ENCODE data around the gene GLRX5. TPM values are rescaled to one million over a fixed set of nuclear protein-coding genes. Genes with fewer than 3 reads are reported as not detected.

Gene GLRX5
- total and polyA plus RNA-seq, 2 experiments from 2014 or later, result 91.4 to 130 TPM

DNA sequence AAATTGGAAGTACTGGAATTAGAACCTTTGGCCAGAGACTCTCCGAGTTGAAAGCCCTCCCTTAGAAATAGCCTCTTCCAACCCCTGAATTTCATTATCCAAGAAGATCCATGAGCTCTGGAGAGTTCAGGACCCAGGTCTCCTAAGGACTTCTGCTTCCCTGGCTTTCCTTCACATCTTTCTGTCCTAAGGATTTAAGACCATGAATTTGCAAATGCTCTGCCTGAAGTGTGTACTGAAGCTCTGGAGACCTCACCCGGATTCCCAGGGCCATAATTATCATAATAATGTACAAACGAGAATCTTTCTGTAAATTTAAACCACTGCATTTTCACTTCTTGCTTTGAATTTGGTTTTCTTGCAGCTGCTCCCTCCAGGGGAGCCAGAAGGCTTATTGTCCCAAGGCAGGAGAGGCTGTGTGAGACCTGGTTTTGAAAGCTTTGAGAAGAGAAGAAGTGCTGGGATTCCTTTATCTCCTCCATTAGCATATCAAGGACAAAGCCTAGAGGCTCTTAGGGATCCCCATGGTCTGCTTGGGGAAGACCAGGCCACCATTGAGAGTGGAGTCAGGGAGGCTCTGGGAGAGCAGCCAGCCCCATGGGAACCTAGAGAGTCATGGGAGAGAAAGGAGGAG is 41.1 kb downstream of the GLRX5 start:
- peaks cover 25% of the 10 kb centered on the region for H3K4me1 Mint-ChIP-seq
- H3K4me1 ChIP-seq (ENCODE audit: insufficient read depth), result peaks cover 17% of the 10 kb centered on the region; the same call in 1 of the 2 replicates
- H3K9me3 Mint-ChIP-seq, result peaks cover 10% of the 10 kb centered on the region; the same call in 2 of the 3 replicates
- no peak overlapping the region for H3K27ac Mint-ChIP-seq
- DNase-seq (ENCODE audit: low spot score) (peak; percentile 44), ATAC-seq (peak; percentile 95)
- H4K20me1 ChIP-seq (replicated peaks; ENCODE audit: insufficient read depth), result no peaks in the 10 kb centered on the region; the same call in 1 of the 2 replicates
- H3K79me2 ChIP-seq (replicated peaks; ENCODE audit: insufficient read depth), result no peaks in the 10 kb centered on the region
- H3K36me3 Mint-ChIP-seq (ENCODE audit: low read depth), result peaks cover 5% of the 10 kb centered on the region; the same call in 2 of the 3 replicates
- peak overlapping the region; percentile 57 for H3K4me2 ChIP-seq
- no peaks in the 10 kb centered on the region for H3K36me3 ChIP-seq (ENCODE audit: insufficient read depth)
- H3K4me3 Mint-ChIP-seq, result no peak overlapping the region
- peaks cover 11% of the 10 kb centered on the region for H3K27me3 Mint-ChIP-seq (ENCODE audit: insufficient read depth, low read depth, poor library complexity)
- no peaks in the 10 kb centered on the region; the same call in 1 of the 2 replicates for H3F3A ChIP-seq (replicated peaks; ENCODE audit: low read depth)
- H3K4me3 ChIP-seq, result peak overlapping the region; percentile 34; the same call in 1 of the 2 replicates
- H3K27me3 ChIP-seq (ENCODE audit: insufficient read depth), result peaks cover 15% of the 10 kb centered on the region; the same call in 1 of the 2 replicates
- TF ChIP-seq ZNF331 (CRISPR knock-in tag; IDR thresholded peaks at IDR 0.05; ENCODE audit: low read depth) (no peak), EZH2 (IDR thresholded peaks at IDR 0.05; ENCODE audit: low read depth, unreplicated experiment) (no peak), NANOG (IDR thresholded peaks at IDR 0.05; ENCODE audit: borderline replicate concordance) (peak; percentile 32; the same call in 1 of the 2 replicates), ZNF114 (CRISPR knock-in tag; IDR thresholded peaks at IDR 0.05) (peak; percentile 78; the same call in 1 of the 2 replicates), CREB1 (CRISPR knock-in tag; IDR thresholded peaks at IDR 0.05; ENCODE audit: low read depth) (no peak), EZH2phosphoT487 (IDR thresholded peaks at IDR 0.05; ENCODE audit: unreplicated experiment) (no peak), STAT1 (IDR thresholded peaks at IDR 0.05; ENCODE audit: unreplicated experiment) (no peak)
- TF ChIP-seq, protein P1, sequence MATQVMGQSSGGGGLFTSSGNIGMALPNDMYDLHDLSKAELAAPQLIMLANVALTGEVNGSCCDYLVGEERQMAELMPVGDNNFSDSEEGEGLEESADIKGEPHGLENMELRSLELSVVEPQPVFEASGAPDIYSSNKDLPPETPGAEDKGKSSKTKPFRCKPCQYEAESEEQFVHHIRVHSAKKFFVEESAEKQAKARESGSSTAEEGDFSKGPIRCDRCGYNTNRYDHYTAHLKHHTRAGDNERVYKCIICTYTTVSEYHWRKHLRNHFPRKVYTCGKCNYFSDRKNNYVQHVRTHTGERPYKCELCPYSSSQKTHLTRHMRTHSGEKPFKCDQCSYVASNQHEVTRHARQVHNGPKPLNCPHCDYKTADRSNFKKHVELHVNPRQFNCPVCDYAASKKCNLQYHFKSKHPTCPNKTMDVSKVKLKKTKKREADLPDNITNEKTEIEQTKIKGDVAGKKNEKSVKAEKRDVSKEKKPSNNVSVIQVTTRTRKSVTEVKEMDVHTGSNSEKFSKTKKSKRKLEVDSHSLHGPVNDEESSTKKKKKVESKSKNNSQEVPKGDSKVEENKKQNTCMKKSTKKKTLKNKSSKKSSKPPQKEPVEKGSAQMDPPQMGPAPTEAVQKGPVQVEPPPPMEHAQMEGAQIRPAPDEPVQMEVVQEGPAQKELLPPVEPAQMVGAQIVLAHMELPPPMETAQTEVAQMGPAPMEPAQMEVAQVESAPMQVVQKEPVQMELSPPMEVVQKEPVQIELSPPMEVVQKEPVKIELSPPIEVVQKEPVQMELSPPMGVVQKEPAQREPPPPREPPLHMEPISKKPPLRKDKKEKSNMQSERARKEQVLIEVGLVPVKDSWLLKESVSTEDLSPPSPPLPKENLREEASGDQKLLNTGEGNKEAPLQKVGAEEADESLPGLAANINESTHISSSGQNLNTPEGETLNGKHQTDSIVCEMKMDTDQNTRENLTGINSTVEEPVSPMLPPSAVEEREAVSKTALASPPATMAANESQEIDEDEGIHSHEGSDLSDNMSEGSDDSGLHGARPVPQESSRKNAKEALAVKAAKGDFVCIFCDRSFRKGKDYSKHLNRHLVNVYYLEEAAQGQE (IDR thresholded peaks at IDR 0.05; ENCODE audit: unreplicated experiment), result no peak
- TF ChIP-seq, protein P2, sequence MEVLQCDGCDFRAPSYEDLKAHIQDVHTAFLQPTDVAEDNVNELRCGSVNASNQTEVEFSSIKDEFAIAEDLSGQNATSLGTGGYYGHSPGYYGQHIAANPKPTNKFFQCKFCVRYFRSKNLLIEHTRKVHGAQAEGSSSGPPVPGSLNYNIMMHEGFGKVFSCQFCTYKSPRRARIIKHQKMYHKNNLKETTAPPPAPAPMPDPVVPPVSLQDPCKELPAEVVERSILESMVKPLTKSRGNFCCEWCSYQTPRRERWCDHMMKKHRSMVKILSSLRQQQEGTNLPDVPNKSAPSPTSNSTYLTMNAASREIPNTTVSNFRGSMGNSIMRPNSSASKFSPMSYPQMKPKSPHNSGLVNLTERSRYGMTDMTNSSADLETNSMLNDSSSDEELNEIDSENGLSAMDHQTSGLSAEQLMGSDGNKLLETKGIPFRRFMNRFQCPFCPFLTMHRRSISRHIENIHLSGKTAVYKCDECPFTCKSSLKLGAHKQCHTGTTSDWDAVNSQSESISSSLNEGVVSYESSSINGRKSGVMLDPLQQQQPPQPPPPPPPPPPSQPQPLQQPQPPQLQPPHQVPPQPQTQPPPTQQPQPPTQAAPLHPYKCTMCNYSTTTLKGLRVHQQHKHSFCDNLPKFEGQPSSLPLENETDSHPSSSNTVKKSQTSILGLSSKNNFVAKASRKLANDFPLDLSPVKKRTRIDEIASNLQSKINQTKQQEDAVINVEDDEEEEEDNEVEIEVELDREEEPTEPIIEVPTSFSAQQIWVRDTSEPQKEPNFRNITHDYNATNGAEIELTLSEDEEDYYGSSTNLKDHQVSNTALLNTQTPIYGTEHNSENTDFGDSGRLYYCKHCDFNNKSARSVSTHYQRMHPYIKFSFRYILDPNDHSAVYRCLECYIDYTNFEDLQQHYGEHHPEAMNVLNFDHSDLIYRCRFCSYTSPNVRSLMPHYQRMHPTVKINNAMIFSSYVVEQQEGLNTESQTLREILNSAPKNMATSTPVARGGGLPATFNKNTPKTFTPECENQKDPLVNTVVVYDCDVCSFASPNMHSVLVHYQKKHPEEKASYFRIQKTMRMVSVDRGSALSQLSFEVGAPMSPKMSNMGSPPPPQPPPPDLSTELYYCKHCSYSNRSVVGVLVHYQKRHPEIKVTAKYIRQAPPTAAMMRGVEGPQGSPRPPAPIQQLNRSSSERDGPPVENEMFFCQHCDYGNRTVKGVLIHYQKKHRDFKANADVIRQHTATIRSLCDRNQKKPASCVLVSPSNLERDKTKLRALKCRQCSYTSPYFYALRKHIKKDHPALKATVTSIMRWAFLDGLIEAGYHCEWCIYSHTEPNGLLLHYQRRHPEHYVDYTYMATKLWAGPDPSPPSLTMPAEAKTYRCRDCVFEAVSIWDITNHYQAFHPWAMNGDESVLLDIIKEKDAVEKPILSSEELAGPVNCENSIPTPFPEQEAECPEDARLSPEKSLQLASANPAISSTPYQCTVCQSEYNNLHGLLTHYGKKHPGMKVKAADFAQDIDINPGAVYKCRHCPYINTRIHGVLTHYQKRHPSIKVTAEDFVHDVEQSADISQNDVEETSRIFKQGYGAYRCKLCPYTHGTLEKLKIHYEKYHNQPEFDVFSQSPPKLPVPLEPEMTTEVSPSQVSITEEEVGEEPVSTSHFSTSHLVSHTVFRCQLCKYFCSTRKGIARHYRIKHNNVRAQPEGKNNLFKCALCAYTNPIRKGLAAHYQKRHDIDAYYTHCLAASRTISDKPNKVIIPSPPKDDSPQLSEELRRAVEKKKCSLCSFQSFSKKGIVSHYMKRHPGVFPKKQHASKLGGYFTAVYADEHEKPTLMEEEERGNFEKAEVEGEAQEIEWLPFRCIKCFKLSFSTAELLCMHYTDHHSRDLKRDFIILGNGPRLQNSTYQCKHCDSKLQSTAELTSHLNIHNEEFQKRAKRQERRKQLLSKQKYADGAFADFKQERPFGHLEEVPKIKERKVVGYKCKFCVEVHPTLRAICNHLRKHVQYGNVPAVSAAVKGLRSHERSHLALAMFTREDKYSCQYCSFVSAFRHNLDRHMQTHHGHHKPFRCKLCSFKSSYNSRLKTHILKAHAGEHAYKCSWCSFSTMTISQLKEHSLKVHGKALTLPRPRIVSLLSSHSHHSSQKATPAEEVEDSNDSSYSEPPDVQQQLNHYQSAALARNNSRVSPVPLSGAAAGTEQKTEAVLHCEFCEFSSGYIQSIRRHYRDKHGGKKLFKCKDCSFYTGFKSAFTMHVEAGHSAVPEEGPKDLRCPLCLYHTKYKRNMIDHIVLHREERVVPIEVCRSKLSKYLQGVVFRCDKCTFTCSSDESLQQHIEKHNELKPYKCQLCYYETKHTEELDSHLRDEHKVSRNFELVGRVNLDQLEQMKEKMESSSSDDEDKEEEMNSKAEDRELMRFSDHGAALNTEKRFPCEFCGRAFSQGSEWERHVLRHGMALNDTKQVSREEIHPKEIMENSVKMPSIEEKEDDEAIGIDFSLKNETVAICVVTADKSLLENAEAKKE (CRISPR knock-in tag; IDR thresholded peaks at IDR 0.05), result peak; percentile 99
- H2AFZ ChIP-seq, result no peak overlapping the region
- peaks cover 21% of the 10 kb centered on the region for H3K9me2 ChIP-seq (ENCODE audit: insufficient read depth)
- no peak overlapping the region for H3K27ac ChIP-seq (ENCODE audit: low read depth)
